Measurements from ENCODE around the gene KRTCAP3. TPM values are rescaled to one million over a fixed set of nuclear protein-coding genes. Genes with fewer than 3 reads are reported as not detected.

The KRTCAP3 gene
- total RNA-seq, 1 experiment from 2014 or later, result 49.9 TPM

- Histone ChIP-seq H4K20me1 (ENCODE audit: control insufficient read depth, insufficient read depth, insufficient read length) (no peaks in the 10 kb centered on the region), H2BK5ac (ENCODE audit: insufficient read length, low read length) (no peak overlapping the region), H3K79me2 (ENCODE audit: insufficient read depth, low read length) (no peaks in the 10 kb centered on the region), H3K4me2 (ENCODE audit: insufficient read depth, insufficient read length, low read length) (no peak overlapping the region), H3K4me1 (ENCODE audit: insufficient read depth, low read length) (no peaks in the 10 kb centered on the region), H2BK12ac (ENCODE audit: insufficient read length, low read depth, low read length) (no peak overlapping the region), H3K9me3 (ENCODE audit: control insufficient read depth, low read depth, low read length) (no peaks in the 10 kb centered on the region), H3K56ac (ENCODE audit: insufficient read length, low read depth, low read length) (no peak overlapping the region), H3K9ac (ENCODE audit: extremely low read depth, insufficient read length, low read length) (no peak overlapping the region), H3K79me1 (ENCODE audit: insufficient read depth, low read depth, low read length, poor library complexity, severe bottlenecking) (no peaks in the 10 kb centered on the region), H3K23ac (ENCODE audit: insufficient read length, low read depth, low read length) (no peak overlapping the region), H3K27ac (ENCODE audit: insufficient read length, low read depth, low read length) (no peak overlapping the region), H4K91ac (ENCODE audit: insufficient read length, low read depth, low read length) (no peak overlapping the region), H2AK5ac (ENCODE audit: insufficient read length, low read length) (no peak overlapping the region), H3K18ac (ENCODE audit: insufficient read length, low read depth, low read length) (no peak overlapping the region), H2BK120ac (ENCODE audit: low read depth, low read length, poor library complexity, severe bottlenecking) (no peak overlapping the region), H2AFZ (ENCODE audit: low read length) (no peak overlapping the region), H4K5ac (ENCODE audit: insufficient read length, low read depth, low read length) (no peak overlapping the region), H4K8ac (replicated peaks; ENCODE audit: insufficient read length, low read depth, low read length) (no peak overlapping the region), H3K4ac (ENCODE audit: low read depth, low read length) (no peak overlapping the region), H3K27me3 (ENCODE audit: insufficient read depth, low read length) (no peaks in the 10 kb centered on the region), H3K14ac (ENCODE audit: insufficient read depth, low read length) (no peak overlapping the region), H3T11ph (ENCODE audit: low read length) (no peak overlapping the region), H3K23me2 (ENCODE audit: insufficient read length, low read depth, low read length, poor library complexity, severe bottlenecking) (no peaks in the 10 kb centered on the region), H2BK15ac (ENCODE audit: low read depth, low read length) (no peak overlapping the region), H2BK20ac (ENCODE audit: low read depth, low read length, poor library complexity, severe bottlenecking) (no peak overlapping the region)
- DNase-seq, result no peak
- TF ChIP-seq CTCF (conservative IDR thresholded peaks at IDR 0.05), result no peak
- Mint-ChIP-seq H3K27me3 (ENCODE audit: low read depth) (no peaks in the 10 kb centered on the region), H3K36me3 (ENCODE audit: insufficient read depth in 1 of 3, low read depth in 3 of 3) (peaks cover 0 to 21% (median 9%) of the 10 kb centered on the region in 3 experiments; a peak in 5 of 7 replicates), H3K9me3 (no peaks in the 10 kb centered on the region), H3K4me1 (peaks cover 8 to 15% of the 10 kb centered on the region in 2 experiments), H3K27ac (peak overlapping the region; percentile 59 to 86 (median 71); a peak in 4 of 7 replicates), H3K4me3 (no peak overlapping the region)
- no CpG with 5 or more reads among the region's 8 CpGs for WGBS (ENCODE audit: extremely low coverage, insufficient read length, low lambda C conversion rate)
These were observed 18.9 kb downstream of the KRTCAP3 start for GRCh38 chr2:27461118-27461517.
